HCT116 (cell line): ENCODE data around the gene THAP8. TPM values are rescaled to one million over a fixed set of nuclear protein-coding genes. Genes with fewer than 3 reads are reported as not detected.

Experiments
- ATAC-seq: fragments of 200-7000 bp; cut with Tn5 transposase; 2 replicates; pipeline ENCODE4 v1.9.1; 2020; ENCODE audit warnings: mild to moderate bottlenecking, moderate library complexity
- BruUV-seq: library from RNA; stranded (reverse); fragments of 400-500 nt; replicated peaks from 2 replicates; lab custom pipeline; 2021; lab: Mats Ljungman, UMichigan
- CTCF ChIA-PET: fragments of 300-600 bp; sonication (Branson Sonifier 250); formaldehyde crosslinking; loops from one replicate; lab custom pipeline; 2021; ENCODE audit warnings: antibody characterized with exemption; lab: Charles Lee
- POLR2A ChIA-PET: fragments of 300-600, 350-600 bp; sonication (Branson Sonifier 250); formaldehyde crosslinking; loops from one replicate; lab custom pipeline; 2021; ENCODE audit warnings: antibody characterized with exemption; lab: Charles Lee
- RAD21 ChIA-PET, 2 experiments: fragments of 300-600 bp; sonication (Branson Sonifier 250); formaldehyde crosslinking; loops; one replicate each; lab custom pipeline; 2023; ENCODE audit warnings: low total read pairs in 2 of 2; ENCODE audit not compliant: uncharacterized antibody in 2 of 2, unreplicated experiment in 2 of 2, low non-redundant PET in 1 of 2; lab: Charles Lee
- DNase-seq: peaks from one replicate; pipeline ENCODE4 v3.0.0-alpha.2; 2010; ENCODE audit warnings: low read depth, low spot score
- H2AFZ ChIP-seq: fragments of 200-600 bp; shearing (Covaris generic), sonication (generic); 2 replicates; pipeline ENCODE4 v1.6.1; 2017; ENCODE audit warnings: low read depth, mixed run types, mixed read lengths, antibody characterized with exemption, low read length; ENCODE audit not compliant: poor library complexity, severe bottlenecking
- H3K27ac ChIP-seq: 2 replicates; pipeline ENCODE4 v1.5.1; 2012; ENCODE audit warnings: low read depth, low read length
- H3K27me3 ChIP-seq: fragments of 200-600 bp; sonication (generic); 2 replicates; pipeline ENCODE4 v1.6.1; 2016; ENCODE audit warnings: mixed run types, low read length, mixed read lengths; ENCODE audit not compliant: insufficient read depth
- H3K36me3 ChIP-seq, 2 experiments: fragments of 200-500 bp in 1 of 2; fragments of 200-600 bp in 1 of 2; sonication (Bioruptor generic) in 1 of 2; sonication (generic) in 1 of 2; 2 replicates each; pipeline versions ENCODE4 v1.5.1 to v1.6.1; 2014 to 2016; ENCODE audit warnings: low read length in 2 of 2, inconsistent platforms in 1 of 2, mixed read lengths in 1 of 2, mixed run types in 1 of 2; ENCODE audit not compliant: insufficient read depth in 2 of 2, control insufficient read depth in 1 of 2
- H3K4me1 ChIP-seq, 2 experiments: fragments of 200-600 bp in 1 of 2; sonication (generic) in 1 of 2; 2 replicates each; pipeline versions ENCODE4 v1.5.1 to v1.6.1; 2012 to 2017; ENCODE audit warnings: low read length in 2 of 2, inconsistent platforms in 1 of 2, mild to moderate bottlenecking in 1 of 2, mixed read lengths in 1 of 2, mixed run types in 1 of 2, moderate library complexity in 1 of 2; ENCODE audit not compliant: insufficient read depth in 2 of 2, control insufficient read depth in 1 of 2
- H3K4me2 ChIP-seq: fragments of 200-600 bp; sonication (generic); 2 replicates; pipeline ENCODE4 v1.6.1; 2017; ENCODE audit warnings: mixed run types, low read length, mixed read lengths
- H3K4me3 ChIP-seq, 2 experiments: fragments of 200-600 bp in 1 of 2; sonication (generic) in 1 of 2; replicated peaks in 1 of 2; 2 replicates each; pipeline ENCODE4 v1.5.1; 2011 to 2016; ENCODE audit warnings: low read length in 2 of 2, control low read depth in 1 of 2, low read depth in 1 of 2, mild to moderate bottlenecking in 1 of 2, mixed read lengths in 1 of 2, mixed run types in 1 of 2
- H3K79me2 ChIP-seq: fragments of 200-600 bp; sonication (generic); 2 replicates; pipeline ENCODE4 v1.6.1; 2017; ENCODE audit warnings: mild to moderate bottlenecking, mixed run types, low read length, moderate library complexity, mixed read lengths; ENCODE audit not compliant: insufficient read depth
- H3K9ac ChIP-seq: fragments of 200-600 bp; sonication (generic); 2 replicates; pipeline ENCODE4 v1.6.1; 2016; ENCODE audit warnings: low read length, mixed read lengths
- H3K9me2 ChIP-seq: fragments of 200-600 bp; sonication (generic), shearing (Covaris generic); 2 replicates; pipeline ENCODE4 v1.6.1; 2017; ENCODE audit warnings: mixed run types, mild to moderate bottlenecking, moderate library complexity; ENCODE audit not compliant: insufficient read depth
- H3K9me3 ChIP-seq, 2 experiments: fragments of 200-500 bp in 1 of 2; fragments of 200-600 bp in 1 of 2; sonication (Bioruptor generic) in 1 of 2; sonication (generic) in 1 of 2; 2 replicates each; pipeline ENCODE4 v1.6.1; 2014 to 2017; ENCODE audit warnings: low read length in 2 of 2, mixed read lengths in 2 of 2, inconsistent platforms in 1 of 2, low read depth in 1 of 2, mild to moderate bottlenecking in 1 of 2, mixed run types in 1 of 2, moderate library complexity in 1 of 2; ENCODE audit not compliant: control insufficient read depth in 1 of 2, insufficient read depth in 1 of 2
- H4K20me1 ChIP-seq: fragments of 200-600 bp; sonication (generic), shearing (Covaris generic); 2 replicates; pipeline ENCODE4 v1.6.1; 2017; ENCODE audit warnings: mixed run types, mild to moderate bottlenecking, moderate library complexity; ENCODE audit not compliant: insufficient read depth
- ATF3 ChIP-seq: IDR thresholded peaks from 2 replicates; pipeline ENCODE4 v1.6.1; 2012
- CBX3 ChIP-seq: IDR thresholded peaks from 2 replicates; pipeline ENCODE4 v1.6.1; 2012; ENCODE audit warnings: low read depth
- CEBPB ChIP-seq: IDR thresholded peaks from 2 replicates; pipeline ENCODE4 v1.6.1; 2012; ENCODE audit warnings: low read depth
- CTCF ChIP-seq, 3 experiments: fragments of 200-600 bp in 1 of 3; sonication (generic) in 1 of 3; IDR thresholded peaks in 2 of 3; conservative IDR thresholded peaks in 1 of 3; 2 replicates each; pipeline ENCODE4 v1.5.1; 2012 to 2017; ENCODE audit warnings: low read depth in 2 of 3, low read length in 2 of 3, antibody characterized with exemption in 1 of 3, borderline replicate concordance in 1 of 3, control low read depth in 1 of 3, mild to moderate bottlenecking in 1 of 3, mixed read lengths in 1 of 3, mixed run types in 1 of 3, moderate library complexity in 1 of 3; ENCODE audit not compliant: insufficient read depth in 1 of 3
- EGR1 ChIP-seq: IDR thresholded peaks from 2 replicates; pipeline ENCODE4 v1.6.1; 2012; ENCODE audit warnings: low read depth
- ELF1 ChIP-seq: IDR thresholded peaks from 2 replicates; pipeline ENCODE4 v1.6.1; 2012; ENCODE audit warnings: low read depth, borderline replicate concordance
- EZH2 ChIP-seq: fragments of 200-600 bp; sonication (generic); IDR thresholded peaks from 2 replicates; pipeline ENCODE4 v1.6.1; 2017; ENCODE audit warnings: antibody characterized with exemption, mixed run types
- EZH2phosphoT487 ChIP-seq: fragments of 200-600 bp; IDR thresholded peaks from 2 replicates; pipeline ENCODE4 v1.6.1; 2018; ENCODE audit warnings: antibody characterized with exemption, borderline replicate concordance
- SP1 ChIP-seq: IDR thresholded peaks from 2 replicates; pipeline ENCODE4 v1.6.1; 2012; ENCODE audit warnings: low read depth
- YY1 ChIP-seq: IDR thresholded peaks from 2 replicates; pipeline ENCODE4 v1.6.1; 2011; ENCODE audit warnings: low read length, low read depth, moderate library complexity, mild to moderate bottlenecking; ENCODE audit not compliant: insufficient replicate concordance; ENCODE audit errors: extremely low read depth
- ZBTB33 ChIP-seq: IDR thresholded peaks from 2 replicates; pipeline ENCODE4 v1.6.1; 2011; ENCODE audit warnings: mild to moderate bottlenecking, low read length, moderate library complexity; ENCODE audit not compliant: insufficient replicate concordance; ENCODE audit errors: extremely low read depth
- ZNF274 ChIP-seq: fragments of 200-500 bp; sonication (Bioruptor generic); IDR thresholded peaks from 2 replicates; pipeline ENCODE4 v1.6.1; 2014; ENCODE audit warnings: mild to moderate bottlenecking, low read depth, low read length, inconsistent platforms
- intact Hi-C: fragments of 100-400 bp; cut with micrococcal nuclease; formaldehyde crosslinking; loops from 2 replicates; pipeline ENCODE4 v1.10.0; 2022
- total RNA-seq: library from RNA; stranded (reverse); gene quantifications from one replicate; pipeline ENCODE4 v1.2.1, GENCODE V29; 2021; ENCODE audit not compliant: unreplicated experiment

Gene THAP8
- total RNA-seq, 1 experiment from 2014 or later, result 1.7 TPM

GRCh38 chr19:36032251-36033104 is 21.6 kb downstream of the THAP8 start, which contains the start of gene CLIP3:
TSS of gene CLIP3 (minus strand) at chr19:36032873. CDS start at chr19:36032357, 516 bp downstream.
- no TSS peak for BruUV-seq
- Histone ChIP-seq H3K79me2 (no peaks in the 10 kb centered on the region), H3K27ac (no peak within 1 kb of the TSS), H2AFZ (no peak within 1 kb of the TSS), H3K9me2 (no peaks in the 10 kb centered on the region), H3K9me3 (no peaks in the 10 kb centered on the region), H3K4me1 (no peaks in the 10 kb centered on the region), H3K36me3 (0 out of 4 replicates have a peak, but pooled peaks cover 0 to 6% of the 10 kb centered on the region in 2 experiments), H3K4me2 (no peak within 1 kb of the TSS), H3K4me3 (no peak within 1 kb of the TSS), H3K27me3 (no peaks in the 10 kb centered on the region), H3K9ac (no peak within 1 kb of the TSS), H4K20me1 (no peaks in the 10 kb centered on the region)
- ChIA-PET CTCF (no interaction called here), RAD21 (no interaction called here), POLR2A (no interaction called here)
- ATAC-seq, result no peak
- intact Hi-C loops, result no loop called here
- no peak for DNase-seq
- TF ChIP-seq EZH2phosphoT487, result no peak
- TF ChIP-seq CTCF (IDR thresholded peaks at IDR 0.05 in 2 of 3, conservative IDR thresholded peaks at IDR 0.05 in 1 of 3; ENCODE audit: borderline replicate concordance in 1 of 3, insufficient read depth in 1 of 3, low read depth in 2 of 3, low read length in 2 of 3), result no peak
- TF ChIP-seq ELF1, result no peak
- TF ChIP-seq EZH2, result no peak
- no peak for TF ChIP-seq EGR1
- no peak for TF ChIP-seq YY1
- TF ChIP-seq CBX3, result no peak
- TF ChIP-seq ZNF274, result no peak
- no peak for TF ChIP-seq CEBPB
- TF ChIP-seq ZBTB33, result no peak
- no peak for TF ChIP-seq ATF3
- TF ChIP-seq SP1, result no peak
